Muscle of arm (tissue), 12 donors: Measurements from ENCODE around the gene MRTFA. TPM values are rescaled to one million over a fixed set of nuclear protein-coding genes. Genes with fewer than 3 reads are reported as not detected.
"Not testable (repeated sequence)": the region's sequence is repeated elsewhere in the genome, so short reads cannot be mapped to it uniquely, and the experiment has no call there.

Source experiments
- DNase-seq: peaks from one replicate; pipeline ENCODE4 v3.0.0-alpha.2; 2013
- polyA plus RNA-seq, 12 donors: library from polyadenylated mRNA; unstranded; fragments of 120-200 nt; gene quantifications; one replicate each; pipeline ENCODE4 v1.2.1, GENCODE V29; 2013; ENCODE audit not compliant: insufficient read length in 12 of 12

The MRTFA gene
- polyA plus RNA-seq, 12 donors, result 19.0 to 35.7 (median 23.5) TPM; not detected in 1

DNA sequence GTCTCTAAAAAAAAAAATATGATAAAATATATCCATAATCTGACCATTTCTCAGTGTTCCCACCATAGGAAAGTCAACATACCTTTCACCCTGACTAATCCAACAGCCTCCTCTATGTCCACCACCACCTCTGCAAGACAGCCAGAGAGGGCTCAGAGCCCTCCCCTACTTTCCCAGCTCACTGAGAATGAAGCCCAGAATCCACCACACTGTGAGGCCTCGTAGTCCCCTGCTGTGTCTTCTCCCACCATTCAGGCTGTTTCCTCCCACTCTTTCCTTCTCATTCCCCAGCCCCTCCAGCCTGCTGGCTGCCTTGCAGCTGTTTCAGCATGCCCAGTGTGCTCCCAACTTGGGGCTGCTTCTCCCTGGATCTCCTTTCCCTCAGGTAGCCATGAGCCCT is 239.1 kb downstream of the MRTFA start:
- no peak for DNase-seq

DNA sequence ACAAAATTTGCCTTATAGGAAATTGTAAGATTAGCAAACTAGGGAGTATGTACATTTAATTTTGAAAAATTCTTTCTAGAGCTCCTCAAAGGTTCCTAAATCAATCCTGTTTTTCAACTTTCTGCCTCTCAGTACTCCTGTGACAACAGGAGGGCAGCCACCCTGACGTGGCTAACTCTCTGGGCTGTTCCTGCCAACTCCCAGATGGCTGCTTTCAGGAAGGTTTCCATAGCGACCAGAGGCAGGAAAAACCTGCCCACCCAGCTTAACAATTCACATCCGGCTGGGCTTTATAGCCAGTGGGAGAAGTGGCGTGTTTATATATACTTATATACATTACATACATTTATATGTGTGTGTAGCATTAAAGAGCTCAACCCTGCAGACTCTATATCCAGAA is 239.6 kb downstream of the MRTFA start:
- no peak for DNase-seq

DNA sequence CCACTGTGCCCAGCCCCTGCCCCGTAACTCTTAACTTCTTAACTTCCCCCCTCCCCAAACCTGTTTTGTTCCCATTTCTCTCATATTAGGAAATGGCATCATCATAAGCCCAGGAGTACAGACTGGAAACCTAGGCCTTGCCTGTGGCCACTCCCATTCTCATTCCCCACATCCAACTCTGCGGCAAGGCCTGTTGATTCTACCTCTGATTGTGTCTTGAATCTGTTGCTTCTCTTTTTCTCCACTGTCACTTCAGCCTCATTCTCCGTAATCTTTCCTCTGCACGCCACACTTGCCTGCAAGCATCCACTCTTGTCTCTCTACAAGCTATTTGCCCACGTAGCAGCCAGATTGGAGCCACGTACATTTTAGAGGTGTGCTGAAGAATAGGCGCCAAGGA is 240.9 kb downstream of the MRTFA start:
- no peak for DNase-seq

DNA sequence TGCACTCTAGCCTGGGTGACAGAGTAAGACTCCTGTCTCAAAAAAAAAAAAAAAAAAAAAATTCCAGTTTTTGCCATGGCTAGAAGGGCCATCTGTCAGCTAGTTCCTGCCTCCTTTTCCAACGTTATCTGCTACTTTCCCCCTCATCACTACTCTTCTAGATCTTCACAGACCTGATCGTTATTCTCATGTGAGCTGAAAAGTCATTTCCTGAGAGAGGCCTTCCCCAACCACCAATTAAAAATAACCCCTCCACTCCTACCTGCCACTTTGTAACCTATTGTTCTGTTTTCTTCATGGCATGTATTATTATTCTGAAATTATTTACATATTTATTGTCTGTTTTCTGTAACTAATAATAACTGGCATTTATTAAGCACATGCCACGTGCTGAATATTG is 241.9 kb downstream of the MRTFA start:
- no peak for DNase-seq

DNA sequence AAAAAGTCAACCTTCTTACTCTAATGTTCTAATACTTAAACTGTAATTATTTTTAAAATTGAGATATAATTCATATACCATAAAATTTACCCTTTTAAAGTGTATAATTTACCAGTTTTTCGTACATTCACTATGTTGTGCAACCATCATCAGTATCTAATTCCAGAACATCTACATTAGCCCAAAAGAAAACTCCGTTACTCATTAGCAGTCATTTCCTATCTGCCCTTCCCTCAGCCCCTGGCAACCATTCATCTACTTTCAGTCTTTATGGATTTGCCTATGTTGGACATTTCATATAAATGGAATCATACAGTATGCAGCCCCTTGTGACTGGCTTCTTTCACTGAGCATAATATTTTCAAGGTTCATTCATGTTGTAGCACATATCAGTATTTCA is 243.9 kb downstream of the MRTFA start:
- no peak for DNase-seq

DNA sequence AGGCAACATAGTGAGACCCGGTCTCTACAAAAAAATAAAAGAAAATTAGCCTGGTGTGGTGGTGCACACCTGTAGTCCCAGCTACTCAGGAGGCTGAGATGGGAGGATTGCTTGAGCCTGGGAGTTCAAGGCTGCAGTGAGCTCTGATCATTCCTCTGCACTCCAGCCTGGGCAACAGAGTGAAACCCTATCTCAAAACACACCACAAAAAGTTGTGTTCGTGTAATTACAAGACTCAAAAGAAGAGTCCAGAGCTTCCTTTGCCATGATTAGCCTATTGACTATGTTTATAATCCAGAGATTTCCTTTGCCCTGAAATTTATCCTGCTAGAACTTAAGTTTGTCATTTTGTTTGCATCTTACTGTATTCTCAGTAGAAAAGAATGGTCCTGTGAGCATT is 245.1 kb downstream of the MRTFA start:
- no peak for DNase-seq

DNA sequence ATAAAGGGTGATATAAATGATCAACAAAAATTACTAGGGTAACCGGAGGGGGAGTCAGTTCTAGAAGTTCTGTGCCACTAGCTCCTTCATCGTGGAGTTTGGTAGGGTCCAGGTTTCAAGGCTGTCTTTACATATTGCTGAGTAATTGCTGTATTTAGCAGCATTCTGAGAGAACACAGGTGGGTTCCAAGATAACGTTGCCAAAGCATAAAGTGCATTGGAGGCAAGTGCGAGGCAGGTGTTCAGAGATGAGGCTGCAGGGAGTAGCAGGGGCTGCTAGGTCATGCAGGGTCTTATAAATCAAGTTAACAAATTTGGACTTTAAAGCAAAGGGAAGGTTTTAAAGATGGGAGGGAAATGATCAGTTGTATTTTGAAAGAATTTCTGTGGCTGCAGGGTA is 248.3 kb downstream of the MRTFA start:
- no peak for DNase-seq

DNA sequence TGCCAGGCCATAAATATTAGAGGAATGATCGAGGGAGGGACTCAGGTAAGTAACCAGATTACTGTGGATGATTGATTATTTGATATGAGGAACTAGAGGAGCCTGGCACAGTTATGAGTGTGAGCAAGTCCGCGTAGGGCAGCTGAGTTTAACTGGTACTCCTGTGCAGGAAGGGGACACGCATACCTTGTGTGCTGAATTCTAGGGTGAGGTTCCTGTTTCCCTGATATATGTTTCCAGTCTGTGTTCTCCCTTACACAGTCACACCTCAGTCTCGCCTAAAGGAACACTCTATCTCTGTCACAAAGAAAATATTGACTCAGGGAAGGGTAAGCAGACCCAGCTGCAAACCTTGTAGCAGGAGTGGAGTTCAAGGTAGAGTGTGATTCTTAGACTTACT is 248.8 kb downstream of the MRTFA start:
- DNase-seq, result no peak

DNA sequence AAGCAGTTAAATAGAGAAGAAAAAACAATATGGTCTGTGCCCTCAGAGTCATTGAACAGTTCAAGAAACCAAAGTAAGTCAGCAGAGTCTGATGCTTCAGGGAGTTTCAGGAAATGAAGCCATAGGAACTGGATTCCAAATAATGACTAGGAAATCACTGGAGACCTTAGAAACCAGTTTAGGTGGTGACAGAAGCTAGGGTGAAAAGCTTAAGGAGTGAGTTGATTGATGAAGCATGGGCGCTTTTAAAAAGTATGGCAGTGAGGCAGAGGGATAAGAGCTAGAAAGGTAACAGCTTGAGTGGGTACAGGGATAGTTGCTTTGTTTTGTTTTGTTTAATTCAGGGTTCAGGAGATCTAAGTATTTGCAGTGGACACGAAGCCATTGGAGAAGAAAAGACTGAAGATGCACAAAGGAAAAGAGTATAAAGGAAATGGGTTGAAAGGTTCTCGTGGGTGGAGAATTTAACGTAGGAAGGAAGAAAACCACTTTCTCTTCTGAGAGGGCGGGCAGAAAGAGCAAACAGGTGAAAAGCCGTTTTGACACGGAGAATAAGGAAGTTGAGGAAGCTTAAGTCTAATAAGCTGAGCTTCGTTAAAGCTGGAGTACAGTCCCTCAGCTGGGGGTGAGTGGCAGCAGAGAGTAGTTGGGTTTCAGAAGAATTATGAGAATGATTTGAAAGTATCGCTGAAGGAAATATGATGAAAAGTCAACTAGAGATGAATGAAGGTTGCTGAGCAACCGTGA is 251.3 kb downstream of the MRTFA start:
- no peak for DNase-seq

DNA sequence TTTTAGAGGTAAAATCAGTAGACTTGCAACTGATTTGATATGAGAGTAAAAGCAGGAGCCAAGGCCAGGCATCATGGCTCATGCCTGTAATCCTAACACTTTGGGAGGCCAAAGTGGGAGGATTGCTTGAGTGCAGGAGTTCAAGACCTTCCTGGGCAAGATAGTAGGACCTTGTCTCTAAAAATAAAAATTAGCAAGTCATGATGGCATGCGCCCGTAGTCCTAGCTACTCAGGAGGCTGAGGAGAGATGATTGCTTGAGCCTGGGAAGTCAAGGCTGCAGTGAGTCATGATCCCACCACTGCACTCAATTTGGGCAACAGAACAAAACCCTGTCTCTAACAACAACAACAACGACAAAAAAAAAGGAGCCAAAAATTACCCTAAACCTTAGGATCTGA is 252.6 kb downstream of the MRTFA start:
- DNase-seq, result no peak

DNA sequence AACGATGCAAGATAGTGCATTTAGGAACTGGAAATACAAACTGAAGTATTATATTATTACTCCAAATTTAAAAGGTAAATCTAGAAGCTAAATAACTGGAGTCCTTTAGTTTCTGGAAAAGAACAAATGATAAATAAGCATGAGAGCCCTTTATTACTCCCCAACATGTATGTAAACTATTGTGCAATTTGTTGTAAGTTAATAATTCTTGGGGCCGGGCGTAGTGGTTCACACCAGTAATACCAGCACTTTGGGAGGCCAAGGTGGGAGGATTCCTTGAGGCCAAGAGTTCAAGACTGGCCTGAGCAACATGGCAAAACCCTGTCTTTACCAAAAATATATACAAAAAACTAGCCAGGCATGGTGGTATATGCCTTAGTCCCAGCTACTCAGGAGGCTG is 255.1 kb downstream of the MRTFA start:
- no peak for DNase-seq

DNA sequence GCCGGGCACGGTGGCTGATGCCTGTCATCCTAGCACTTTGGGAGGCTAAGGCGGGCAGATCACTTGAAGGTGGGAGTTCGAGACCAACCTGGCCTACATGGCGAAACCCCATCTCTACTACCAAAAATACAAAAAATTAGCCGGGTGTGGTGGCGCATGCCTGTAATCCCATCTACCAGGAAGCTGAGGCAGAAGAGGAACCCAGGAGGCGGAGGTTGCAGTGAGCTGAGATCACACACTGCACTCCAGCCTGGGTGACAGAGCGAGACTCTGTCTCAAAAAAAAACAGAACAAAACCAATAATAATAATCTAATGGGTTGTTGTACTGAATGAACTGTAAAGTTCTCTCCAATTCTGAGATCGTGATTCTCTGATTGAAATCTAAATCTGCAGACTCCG is 258.1 kb downstream of the MRTFA start:
- DNase-seq, result not testable (repeated sequence)

DNA sequence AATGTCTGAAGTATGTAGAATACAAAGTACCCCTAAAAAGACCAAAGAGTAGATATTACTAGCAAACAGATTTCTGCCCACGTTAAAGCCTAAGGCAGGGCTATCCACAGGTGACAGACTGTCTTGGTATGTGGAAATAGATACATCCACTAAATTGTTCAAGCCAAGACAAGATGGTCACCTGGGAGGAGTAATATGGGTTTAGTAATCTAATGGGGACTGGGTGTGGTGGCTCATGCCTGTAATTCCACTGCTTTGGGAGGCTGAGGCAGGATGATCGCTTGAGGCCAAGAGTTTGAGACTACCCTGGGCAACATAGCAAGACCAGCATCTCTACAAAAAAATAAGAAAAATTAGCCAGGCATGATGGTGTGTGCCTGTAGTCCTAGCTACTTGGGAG is 258.6 kb downstream of the MRTFA start:
- DNase-seq, result no peak

DNA sequence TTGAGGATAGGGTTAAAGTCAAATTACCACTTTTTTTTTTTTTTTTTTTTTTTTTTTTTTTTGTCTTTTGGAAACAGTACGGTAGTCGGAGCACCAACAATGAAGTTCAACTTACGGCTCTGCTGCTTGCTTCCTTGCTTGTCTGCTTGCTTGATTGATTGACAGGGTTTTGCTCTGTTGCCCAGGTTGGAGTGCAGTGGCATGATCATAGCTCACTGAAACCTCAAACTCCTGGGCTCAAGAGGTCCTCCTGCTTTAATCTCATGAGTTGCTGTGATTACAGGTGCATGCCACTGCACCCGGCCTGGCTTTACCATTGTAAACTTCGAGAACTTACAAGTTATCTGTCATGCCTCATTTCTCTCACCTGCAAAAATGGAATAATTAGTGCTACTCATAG is 260.4 kb downstream of the MRTFA start:
- no peak for DNase-seq

DNA sequence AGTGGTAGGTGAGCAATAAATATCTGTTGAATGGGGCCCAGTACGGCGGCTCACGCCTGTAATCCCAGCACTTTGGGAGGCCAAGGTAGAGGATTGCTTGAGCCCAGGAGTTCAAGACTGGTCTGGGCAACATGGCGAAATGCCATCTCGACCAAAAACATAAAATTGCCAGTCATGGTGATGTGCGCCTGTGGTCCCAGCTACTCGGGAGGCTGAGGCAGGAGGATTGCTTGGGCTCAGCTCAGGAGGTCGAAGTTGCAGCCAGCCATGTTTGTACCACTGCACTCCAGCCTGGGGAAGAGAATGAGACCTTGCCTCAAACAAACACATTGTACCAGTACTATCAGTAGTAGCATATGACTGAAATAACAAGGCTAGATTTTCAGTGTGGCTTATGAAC is 262.0 kb downstream of the MRTFA start:
- DNase-seq, result no peak

DNA sequence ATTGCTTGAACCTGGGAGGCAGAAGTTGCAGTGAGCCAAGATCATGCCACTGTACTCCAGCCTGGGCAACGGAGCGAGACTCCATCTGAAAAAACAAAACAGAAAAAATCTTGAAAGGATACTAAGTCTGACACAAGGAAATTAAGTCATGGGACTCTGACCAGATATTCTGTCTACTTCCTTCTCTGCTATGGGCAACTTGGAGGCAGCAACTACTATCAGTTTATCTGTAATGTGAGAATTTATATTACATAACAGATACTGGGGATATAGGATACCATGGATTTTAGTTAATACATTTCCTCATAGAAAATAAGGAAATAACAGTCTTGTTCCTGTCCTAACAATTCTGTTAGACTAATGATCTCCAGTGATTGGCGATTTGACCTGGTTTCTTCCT is 267.7 kb downstream of the MRTFA start:
- DNase-seq, result no peak

DNA sequence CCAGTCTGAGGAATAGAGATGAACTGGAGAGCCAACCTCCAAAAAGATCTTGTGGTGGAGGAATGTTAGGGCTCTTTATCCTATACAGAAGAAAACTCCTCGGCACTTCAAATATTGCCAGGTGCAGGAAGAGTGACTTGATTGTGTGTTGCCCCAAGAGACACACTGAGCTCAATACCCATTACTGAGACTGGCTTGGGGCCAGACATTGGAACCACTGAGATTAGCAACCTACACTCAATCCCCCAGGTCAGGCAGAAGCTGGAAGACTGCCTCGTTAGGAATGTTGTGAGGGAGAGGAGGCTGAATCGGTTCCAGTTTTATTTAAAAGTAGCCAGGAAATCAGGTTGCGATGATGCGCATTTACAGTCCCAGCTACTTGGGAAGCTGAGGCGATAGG is 268.5 kb downstream of the MRTFA start:
- DNase-seq, result no peak

DNA sequence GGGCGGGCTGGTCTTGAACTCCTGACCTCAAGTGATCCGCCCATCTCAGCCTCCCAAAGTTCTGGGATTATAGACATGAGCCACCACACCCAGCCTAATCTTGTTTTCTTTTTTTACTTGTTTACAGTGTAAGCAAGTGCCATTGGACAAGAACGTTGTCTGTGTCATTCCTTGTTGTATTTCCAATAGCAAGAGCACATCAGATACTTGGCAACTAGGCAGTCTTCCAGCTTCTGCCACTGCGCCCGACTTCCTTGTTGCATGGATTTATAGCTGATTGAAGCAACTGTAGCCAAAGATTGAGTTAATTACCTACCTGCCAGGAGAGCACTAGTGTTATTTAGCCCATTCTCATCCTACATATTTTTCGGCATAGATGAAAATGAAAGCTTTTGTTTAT is 269.2 kb downstream of the MRTFA start:
- no peak for DNase-seq

DNA sequence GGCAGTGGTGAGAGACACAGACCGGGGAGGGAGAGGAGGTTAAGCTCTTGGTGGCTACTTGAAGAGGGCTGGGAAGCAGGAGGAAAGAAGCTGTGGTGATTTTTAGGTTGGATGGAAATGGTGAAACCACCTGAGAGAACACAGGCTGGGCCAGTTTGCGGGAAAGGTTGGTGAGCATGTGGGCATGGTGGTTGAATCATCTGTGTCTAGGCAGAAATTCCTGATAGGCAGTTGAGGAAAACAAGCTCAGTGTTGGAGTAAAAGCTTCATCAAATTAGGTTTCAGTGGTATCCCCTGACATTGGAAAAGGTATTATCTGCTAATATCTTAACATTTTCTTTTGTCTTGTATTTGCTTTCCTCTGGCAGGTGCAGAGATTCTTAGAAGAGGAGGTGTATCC is 270.5 kb downstream of the MRTFA start:
- DNase-seq, result no peak

DNA sequence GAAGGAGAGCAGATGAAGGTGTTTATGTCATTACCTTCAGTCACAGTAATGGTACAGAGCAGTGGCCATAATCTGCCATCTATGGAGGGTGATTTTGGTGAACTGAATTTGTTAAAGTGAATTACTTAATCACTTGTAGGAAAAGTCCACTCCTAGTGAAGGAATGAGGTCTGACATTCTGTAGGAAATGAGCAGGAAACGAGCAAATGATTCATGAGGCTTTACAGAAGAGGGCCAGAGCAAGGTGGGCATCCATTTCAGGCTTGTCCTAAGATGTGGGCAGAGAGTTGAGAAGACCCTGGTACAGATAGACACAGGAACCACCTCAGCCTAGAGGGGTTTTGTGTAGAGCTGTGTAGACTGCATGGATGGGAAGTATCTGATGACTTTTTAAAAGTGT is 272.1 kb downstream of the MRTFA start:
- DNase-seq, result no peak

DNA sequence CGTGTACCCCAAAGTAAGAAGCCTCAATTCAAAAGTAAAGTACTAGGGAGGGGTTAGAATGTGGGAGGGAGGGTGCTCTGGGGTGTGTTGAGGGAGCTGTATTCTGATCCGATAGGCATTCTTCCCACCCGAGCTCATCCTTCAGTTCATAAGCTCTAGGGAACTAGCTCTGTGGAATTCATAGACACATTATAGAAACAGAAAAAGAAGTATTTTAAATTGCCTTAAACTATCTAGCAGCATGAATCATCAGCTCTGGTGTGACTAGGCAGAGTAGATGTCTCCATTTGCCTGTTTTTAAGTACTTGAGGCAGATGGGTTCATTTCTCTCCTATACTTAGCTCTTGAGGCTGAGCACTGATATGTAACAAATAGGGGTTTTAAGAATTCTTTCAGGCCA is 273.5 kb downstream of the MRTFA start:
- DNase-seq, result no peak

DNA sequence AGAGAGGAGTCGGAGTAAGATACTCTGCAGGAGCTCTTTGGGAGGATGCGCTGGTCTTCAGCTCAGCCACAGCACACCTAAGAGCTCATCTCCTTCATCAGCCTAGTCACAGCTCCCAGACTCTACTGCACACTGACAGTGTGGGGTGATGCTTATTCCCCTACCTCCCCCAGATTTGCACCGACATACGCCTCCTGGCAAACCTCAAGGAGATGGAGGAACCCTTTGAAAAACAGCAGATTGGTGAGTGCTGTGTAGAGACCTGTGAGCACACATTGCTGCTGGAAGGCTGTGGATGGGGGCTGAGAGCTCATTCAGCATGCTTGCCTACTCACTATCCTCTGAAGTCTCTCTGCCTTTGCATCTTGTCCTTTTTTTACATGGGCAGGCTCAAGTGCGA is 275.4 kb downstream of the MRTFA start:
- no peak for DNase-seq
